Right lobe of liver (tissue), 4 donors: ENCODE results near the gene LSP1.

ENCODE experiments used
- CTCF ChIP-seq, 4 donors: fragments of 200-600 bp in 3 of 4; fragments of 450-650 bp in 1 of 4; IDR thresholded peaks; one replicate each; pipeline versions ENCODE4 v1.5.1 to v1.8.0; 2016 to 2022; ENCODE audit warnings: antibody characterized with exemption in 4 of 4, mild to moderate bottlenecking in 2 of 4
- POLR2A ChIP-seq: fragments of 450-650 bp; IDR thresholded peaks from one replicate; pipeline ENCODE4 v1.6.1; 2017; ENCODE audit warnings: antibody characterized with exemption, mild to moderate bottlenecking
- donor health status: DM: no; HTN: no; CAD: no.
- donor health status: DM: no; HTN: no; CAD: no.
- donor health status: DM: no; HTN: yes; CAD: no.

DNA sequence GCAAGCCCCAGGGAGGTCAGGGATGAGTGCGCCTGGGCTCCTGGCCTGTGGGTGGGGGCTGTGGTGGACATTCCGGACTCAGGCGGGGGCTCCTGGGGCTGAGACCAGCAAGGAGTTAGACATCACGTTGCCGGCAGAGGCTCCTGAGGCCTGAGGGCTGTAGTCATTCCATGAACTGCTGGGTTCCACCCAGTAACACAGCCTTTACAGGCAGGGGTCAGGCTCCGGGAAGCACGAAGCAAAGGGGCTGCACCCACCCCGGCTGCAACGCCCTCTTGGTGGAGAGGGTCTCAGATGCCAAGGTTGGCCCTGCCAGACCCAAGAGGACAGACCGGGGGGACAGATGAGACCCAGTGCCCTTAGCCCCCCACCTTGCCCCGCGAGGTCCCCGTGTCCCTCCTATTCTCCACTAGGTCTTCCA, 75.6 kb downstream of the LSP1 start:
- TF ChIP-seq CTCF (IDR thresholded peaks at IDR 0.05) (no peak), POLR2A (no peak)
